GM23338 (cell line): Measurements from ENCODE around the gene MYL5. TPM values are rescaled to one million over a fixed set of nuclear protein-coding genes. Genes with fewer than 3 reads are reported as not detected.

Experiments used
- ATAC-seq: fragments of 200-7000 bp; cut with Tn5 transposase; 3 replicates; pipeline ENCODE4 v1.9.1; 2020
- DNase-seq: peaks from one replicate; pipeline ENCODE4 v3.0.0-alpha.2; 2015; ENCODE audit warnings: low spot score
- H2AFZ ChIP-seq: fragments of 200-600 bp; sonication (generic); 2 replicates; pipeline ENCODE4 v1.8.0; 2016; ENCODE audit warnings: antibody characterized with exemption, mild to moderate bottlenecking, moderate library complexity
- H3F3A ChIP-seq: fragments of 200-600 bp; sonication (generic); replicated peaks from 2 replicates; pipeline ENCODE4 v1.8.0; 2017; ENCODE audit warnings: antibody characterized with exemption, mixed run types, low read depth
- H3K27ac ChIP-seq: fragments of 200-600 bp; sonication (generic); 2 replicates; pipeline ENCODE4 v1.6.1; 2016; ENCODE audit warnings: low read depth
- H3K27me3 ChIP-seq: fragments of 200-600 bp; sonication (generic); 2 replicates; pipeline ENCODE4 v1.8.0; 2016; ENCODE audit warnings: mild to moderate bottlenecking, mixed run types, moderate library complexity; ENCODE audit not compliant: insufficient read depth
- H3K36me3 ChIP-seq: fragments of 200-600 bp; sonication (generic); 2 replicates; pipeline ENCODE4 v1.8.0; 2016; ENCODE audit warnings: mild to moderate bottlenecking; ENCODE audit not compliant: insufficient read depth
- H3K4me1 ChIP-seq: fragments of 200-600 bp; sonication (generic); 2 replicates; pipeline ENCODE4 v1.8.0; 2016; ENCODE audit warnings: mild to moderate bottlenecking, moderate library complexity; ENCODE audit not compliant: insufficient read depth
- H3K4me2 ChIP-seq: fragments of 200-600 bp; sonication (generic); 2 replicates; pipeline ENCODE4 v1.7.1; 2017; ENCODE audit warnings: mixed run types
- H3K4me3 ChIP-seq: fragments of 200-600 bp; sonication (generic); 2 replicates; pipeline ENCODE4 v1.6.1; 2016; ENCODE audit warnings: mixed run types
- H3K79me2 ChIP-seq: fragments of 200-600 bp; sonication (generic); replicated peaks from 2 replicates; pipeline ENCODE4 v1.8.0; 2017; ENCODE audit warnings: mild to moderate bottlenecking; ENCODE audit not compliant: insufficient read depth
- H3K9me2 ChIP-seq: fragments of 200-600 bp; sonication (generic); 2 replicates; pipeline ENCODE4 v1.8.0; 2017; ENCODE audit not compliant: insufficient read depth
- H4K20me1 ChIP-seq: fragments of 200-600 bp; sonication (generic); replicated peaks from 2 replicates; pipeline ENCODE4 v1.8.0; 2017; ENCODE audit warnings: mild to moderate bottlenecking; ENCODE audit not compliant: insufficient read depth
- H3K27ac Mint-ChIP-seq: 2 replicates; pipeline ENCODE4 v1.8.0; 2020; ENCODE audit warnings: inconsistent platforms, mild to moderate bottlenecking, moderate library complexity, mixed read lengths
- H3K27me3 Mint-ChIP-seq: 3 replicates; pipeline ENCODE4 v1.8.0; 2022; ENCODE audit warnings: low read depth, mild to moderate bottlenecking, moderate library complexity, mixed read lengths, inconsistent platforms; ENCODE audit not compliant: insufficient read depth, poor library complexity
- H3K36me3 Mint-ChIP-seq: 3 replicates; pipeline ENCODE4 v1.8.0; 2021; ENCODE audit warnings: low read depth, mild to moderate bottlenecking, inconsistent platforms, moderate library complexity, mixed read lengths
- H3K4me1 Mint-ChIP-seq: 3 replicates; pipeline ENCODE4 v1.8.0; 2020; ENCODE audit warnings: mild to moderate bottlenecking, inconsistent platforms, mixed read lengths
- H3K4me3 Mint-ChIP-seq: 3 replicates; pipeline ENCODE4 v1.8.0; 2021; ENCODE audit warnings: moderate library complexity, mild to moderate bottlenecking, inconsistent platforms, mixed read lengths
- H3K9me3 Mint-ChIP-seq: 3 replicates; pipeline ENCODE4 v1.8.0; 2020; ENCODE audit warnings: moderate library complexity, mild to moderate bottlenecking, inconsistent platforms, mixed read lengths
- CREB1 ChIP-seq: fragments of 250-450 bp; sonication (Bioruptor Pico); IDR thresholded peaks from 2 replicates; pipeline ENCODE4 v1.5.0; 2020; ENCODE audit warnings: low read depth, mild to moderate bottlenecking, moderate library complexity
- EZH2 ChIP-seq: fragments of 200-600 bp; sonication (generic); IDR thresholded peaks from one replicate; pipeline ENCODE4 v1.8.0; 2017; ENCODE audit warnings: antibody characterized with exemption, mild to moderate bottlenecking, low read depth; ENCODE audit not compliant: unreplicated experiment
- EZH2phosphoT487 ChIP-seq: fragments of 200-600 bp; sonication (generic); IDR thresholded peaks from one replicate; pipeline ENCODE4 v1.8.1; 2018; ENCODE audit warnings: antibody characterized with exemption; ENCODE audit not compliant: unreplicated experiment
- JUNB ChIP-seq: IDR thresholded peaks from one replicate; pipeline ENCODE4 v1.6.1; 2016; ENCODE audit warnings: antibody characterized with exemption; ENCODE audit not compliant: unreplicated experiment
- NANOG ChIP-seq: IDR thresholded peaks from 2 replicates; pipeline ENCODE4 v1.6.1; 2016; ENCODE audit warnings: antibody characterized with exemption, borderline replicate concordance
- POLR2AphosphoS5 ChIP-seq: IDR thresholded peaks from 2 replicates; pipeline ENCODE4 v1.6.1; 2016; ENCODE audit warnings: antibody characterized with exemption, low read depth
- STAT1 ChIP-seq: IDR thresholded peaks from one replicate; pipeline ENCODE4 v1.6.1; 2016; ENCODE audit warnings: antibody characterized with exemption; ENCODE audit not compliant: unreplicated experiment
- ZNF114 ChIP-seq: fragments of 250-450 bp; sonication (Bioruptor Pico); IDR thresholded peaks from 2 replicates; pipeline ENCODE4 v1.5.0; 2020; ENCODE audit warnings: mild to moderate bottlenecking, moderate library complexity
- ZNF331 ChIP-seq: fragments of 250-450 bp; sonication (Bioruptor Pico); IDR thresholded peaks from 2 replicates; pipeline ENCODE4 v1.5.0; 2020; ENCODE audit warnings: low read depth, mild to moderate bottlenecking, moderate library complexity
- long read RNA-seq: library from polyadenylated mRNA; unstranded; transcript quantifications from one replicate; pipeline ENCODE4 v2.0.0, GENCODE V29; 2020; ENCODE audit not compliant: unreplicated experiment
- polyA plus RNA-seq: library from polyadenylated mRNA; unstranded; fragments of >200 nt; fragmentation: Nextera tagmentation; extraction: Ambion mirVana; gene quantifications from 2 replicates; pipeline ENCODE4 v1.2.1, GENCODE V29; 2016
- total RNA-seq: library from RNA; depleted of rRNA; stranded (reverse); fragments of >200 nt; shearing (Covaris generic); gene quantifications from 2 replicates; pipeline ENCODE4 v1.2.3, GENCODE V29; 2014; rRNA removed
- TF ChIP-seq, protein P1 (sequence below), 2 experiments: fragments of 200-600 bp in 1 of 2; sonication (generic) in 1 of 2; conservative IDR thresholded peaks; 2 replicates each; pipeline versions ENCODE4 v1.5.1 to v1.6.1; 2016 to 2017; ENCODE audit warnings: antibody characterized with exemption in 2 of 2, low read depth in 2 of 2, mild to moderate bottlenecking in 2 of 2, moderate library complexity in 1 of 2
- TF ChIP-seq, protein P2 (sequence below): IDR thresholded peaks from 2 replicates; pipeline ENCODE4 v1.6.1; 2016; ENCODE audit warnings: antibody characterized with exemption
- TF ChIP-seq, protein P3 (sequence below): fragments of 250-450 bp; sonication (Bioruptor Pico); IDR thresholded peaks from 2 replicates; pipeline ENCODE4 v1.5.0; 2020; ENCODE audit warnings: mild to moderate bottlenecking, moderate library complexity

MYL5 gene, protein sequence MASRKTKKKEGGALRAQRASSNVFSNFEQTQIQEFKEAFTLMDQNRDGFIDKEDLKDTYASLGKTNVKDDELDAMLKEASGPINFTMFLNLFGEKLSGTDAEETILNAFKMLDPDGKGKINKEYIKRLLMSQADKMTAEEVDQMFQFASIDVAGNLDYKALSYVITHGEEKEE
- 2.2 and 4.4 TPM in 2 replicates for total RNA-seq
- 3.0 and 5.7 TPM in 2 replicates for polyA plus RNA-seq
- long read RNA-seq, partial matches to known transcripts: 1 of 1 reads
- long read RNA-seq, other reads (novel, unspliced or antisense): 0 of 1 reads

DNA sequence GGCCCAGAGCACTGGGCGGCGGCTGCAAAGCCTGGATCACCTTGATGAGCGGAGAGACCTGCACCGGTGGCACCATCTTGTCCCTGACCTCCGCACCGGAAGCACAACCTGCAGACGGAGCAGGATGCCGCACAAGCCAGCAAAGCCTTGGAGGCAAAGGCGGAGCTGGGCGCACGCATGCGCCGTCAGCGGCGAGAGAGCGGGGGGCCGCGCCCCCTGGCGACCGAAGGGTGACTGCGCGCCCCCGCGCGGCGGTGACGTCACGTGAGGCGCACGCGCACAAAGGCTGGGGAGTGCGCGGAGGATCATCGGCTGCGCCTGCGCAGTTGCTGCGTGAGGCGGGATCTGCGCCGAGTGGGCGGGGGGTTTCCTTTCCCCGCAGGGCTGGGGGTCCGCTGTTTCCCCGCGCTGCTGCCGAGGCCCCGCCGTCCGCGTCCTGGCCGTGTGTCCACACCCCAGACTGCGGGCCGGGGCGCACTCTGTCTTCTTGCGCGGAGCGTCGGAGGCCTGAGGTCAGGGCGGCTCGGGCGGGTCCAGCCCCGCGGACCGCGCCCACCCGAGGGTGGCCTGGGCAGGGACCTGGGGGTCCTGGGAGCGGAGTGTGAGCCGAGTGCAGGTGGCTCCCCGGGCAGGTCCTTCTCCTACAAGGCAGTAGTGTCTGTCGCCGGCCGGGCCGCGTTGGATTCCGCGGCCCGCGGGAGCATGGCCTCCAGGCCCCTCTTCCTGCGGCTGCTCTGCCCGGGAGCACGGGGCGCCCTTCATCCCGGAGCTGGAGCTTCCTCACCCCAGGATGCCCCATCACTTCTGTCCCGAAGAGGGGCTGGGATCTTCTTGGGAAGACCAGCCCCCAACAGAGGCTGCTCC is at the start of gene MYL5, which contains the start of gene ATP5ME:
TSS of gene MYL5 (plus strand) at position 371 of the 864 bp plus-strand sequence. CDS start 3,485 bp downstream, outside the sequence.
TSS of gene ATP5ME (minus strand) at position 105 of the 864 bp plus-strand sequence. CDS start at position 76, 29 bp downstream.
- Histone ChIP-seq H3K27ac (peak within 1 kb of the TSS; percentile 81), H4K20me1 (no peaks in the 10 kb centered on the region; the same call in 1 of the 2 replicates), H3K4me3 (peak within 1 kb of the TSS; percentile 96), H3K27me3 (no peaks in the 10 kb centered on the region), H3F3A (peaks cover 13% of the 10 kb centered on the region), H3K36me3 (peaks cover 20% of the 10 kb centered on the region), H3K4me2 (peak within 1 kb of the TSS; percentile 94), H3K79me2 (peaks cover 12% of the 10 kb centered on the region), H3K9me2 (no peaks in the 10 kb centered on the region), H3K4me1 (peaks cover 6% of the 10 kb centered on the region), H2AFZ (no peak within 1 kb of the TSS)
- Mint-ChIP-seq H3K9me3 (peaks cover 3% of the 10 kb centered on the region; the same call in 1 of the 3 replicates), H3K4me1 (peaks cover 6% of the 10 kb centered on the region), H3K27ac (peak within 1 kb of the TSS; percentile 97), H3K4me3 (peak within 1 kb of the TSS; percentile 93), H3K27me3 (peaks cover 19% of the 10 kb centered on the region), H3K36me3 (peaks cover 33% of the 10 kb centered on the region)
- peak; percentile 86 for ATAC-seq
- peak; percentile 96 for DNase-seq
- TF ChIP-seq, protein P1, sequence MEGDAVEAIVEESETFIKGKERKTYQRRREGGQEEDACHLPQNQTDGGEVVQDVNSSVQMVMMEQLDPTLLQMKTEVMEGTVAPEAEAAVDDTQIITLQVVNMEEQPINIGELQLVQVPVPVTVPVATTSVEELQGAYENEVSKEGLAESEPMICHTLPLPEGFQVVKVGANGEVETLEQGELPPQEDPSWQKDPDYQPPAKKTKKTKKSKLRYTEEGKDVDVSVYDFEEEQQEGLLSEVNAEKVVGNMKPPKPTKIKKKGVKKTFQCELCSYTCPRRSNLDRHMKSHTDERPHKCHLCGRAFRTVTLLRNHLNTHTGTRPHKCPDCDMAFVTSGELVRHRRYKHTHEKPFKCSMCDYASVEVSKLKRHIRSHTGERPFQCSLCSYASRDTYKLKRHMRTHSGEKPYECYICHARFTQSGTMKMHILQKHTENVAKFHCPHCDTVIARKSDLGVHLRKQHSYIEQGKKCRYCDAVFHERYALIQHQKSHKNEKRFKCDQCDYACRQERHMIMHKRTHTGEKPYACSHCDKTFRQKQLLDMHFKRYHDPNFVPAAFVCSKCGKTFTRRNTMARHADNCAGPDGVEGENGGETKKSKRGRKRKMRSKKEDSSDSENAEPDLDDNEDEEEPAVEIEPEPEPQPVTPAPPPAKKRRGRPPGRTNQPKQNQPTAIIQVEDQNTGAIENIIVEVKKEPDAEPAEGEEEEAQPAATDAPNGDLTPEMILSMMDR (conservative IDR thresholded peaks at IDR 0.05; ENCODE audit: low read depth in 2 of 2): peak; percentile 74 to 96
- TF ChIP-seq ZNF114: no peak
- peak; percentile 99 for TF ChIP-seq CREB1
- TF ChIP-seq, protein P2, sequence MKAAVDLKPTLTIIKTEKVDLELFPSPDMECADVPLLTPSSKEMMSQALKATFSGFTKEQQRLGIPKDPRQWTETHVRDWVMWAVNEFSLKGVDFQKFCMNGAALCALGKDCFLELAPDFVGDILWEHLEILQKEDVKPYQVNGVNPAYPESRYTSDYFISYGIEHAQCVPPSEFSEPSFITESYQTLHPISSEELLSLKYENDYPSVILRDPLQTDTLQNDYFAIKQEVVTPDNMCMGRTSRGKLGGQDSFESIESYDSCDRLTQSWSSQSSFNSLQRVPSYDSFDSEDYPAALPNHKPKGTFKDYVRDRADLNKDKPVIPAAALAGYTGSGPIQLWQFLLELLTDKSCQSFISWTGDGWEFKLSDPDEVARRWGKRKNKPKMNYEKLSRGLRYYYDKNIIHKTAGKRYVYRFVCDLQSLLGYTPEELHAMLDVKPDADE: peak; percentile 83
- no peak for TF ChIP-seq STAT1
- no peak for TF ChIP-seq NANOG
- peak; percentile 90 for TF ChIP-seq POLR2AphosphoS5
- TF ChIP-seq ZNF331 (CRISPR knock-in tag): no peak
- no peak for TF ChIP-seq JUNB
- TF ChIP-seq EZH2: no peak
- TF ChIP-seq, protein P3, sequence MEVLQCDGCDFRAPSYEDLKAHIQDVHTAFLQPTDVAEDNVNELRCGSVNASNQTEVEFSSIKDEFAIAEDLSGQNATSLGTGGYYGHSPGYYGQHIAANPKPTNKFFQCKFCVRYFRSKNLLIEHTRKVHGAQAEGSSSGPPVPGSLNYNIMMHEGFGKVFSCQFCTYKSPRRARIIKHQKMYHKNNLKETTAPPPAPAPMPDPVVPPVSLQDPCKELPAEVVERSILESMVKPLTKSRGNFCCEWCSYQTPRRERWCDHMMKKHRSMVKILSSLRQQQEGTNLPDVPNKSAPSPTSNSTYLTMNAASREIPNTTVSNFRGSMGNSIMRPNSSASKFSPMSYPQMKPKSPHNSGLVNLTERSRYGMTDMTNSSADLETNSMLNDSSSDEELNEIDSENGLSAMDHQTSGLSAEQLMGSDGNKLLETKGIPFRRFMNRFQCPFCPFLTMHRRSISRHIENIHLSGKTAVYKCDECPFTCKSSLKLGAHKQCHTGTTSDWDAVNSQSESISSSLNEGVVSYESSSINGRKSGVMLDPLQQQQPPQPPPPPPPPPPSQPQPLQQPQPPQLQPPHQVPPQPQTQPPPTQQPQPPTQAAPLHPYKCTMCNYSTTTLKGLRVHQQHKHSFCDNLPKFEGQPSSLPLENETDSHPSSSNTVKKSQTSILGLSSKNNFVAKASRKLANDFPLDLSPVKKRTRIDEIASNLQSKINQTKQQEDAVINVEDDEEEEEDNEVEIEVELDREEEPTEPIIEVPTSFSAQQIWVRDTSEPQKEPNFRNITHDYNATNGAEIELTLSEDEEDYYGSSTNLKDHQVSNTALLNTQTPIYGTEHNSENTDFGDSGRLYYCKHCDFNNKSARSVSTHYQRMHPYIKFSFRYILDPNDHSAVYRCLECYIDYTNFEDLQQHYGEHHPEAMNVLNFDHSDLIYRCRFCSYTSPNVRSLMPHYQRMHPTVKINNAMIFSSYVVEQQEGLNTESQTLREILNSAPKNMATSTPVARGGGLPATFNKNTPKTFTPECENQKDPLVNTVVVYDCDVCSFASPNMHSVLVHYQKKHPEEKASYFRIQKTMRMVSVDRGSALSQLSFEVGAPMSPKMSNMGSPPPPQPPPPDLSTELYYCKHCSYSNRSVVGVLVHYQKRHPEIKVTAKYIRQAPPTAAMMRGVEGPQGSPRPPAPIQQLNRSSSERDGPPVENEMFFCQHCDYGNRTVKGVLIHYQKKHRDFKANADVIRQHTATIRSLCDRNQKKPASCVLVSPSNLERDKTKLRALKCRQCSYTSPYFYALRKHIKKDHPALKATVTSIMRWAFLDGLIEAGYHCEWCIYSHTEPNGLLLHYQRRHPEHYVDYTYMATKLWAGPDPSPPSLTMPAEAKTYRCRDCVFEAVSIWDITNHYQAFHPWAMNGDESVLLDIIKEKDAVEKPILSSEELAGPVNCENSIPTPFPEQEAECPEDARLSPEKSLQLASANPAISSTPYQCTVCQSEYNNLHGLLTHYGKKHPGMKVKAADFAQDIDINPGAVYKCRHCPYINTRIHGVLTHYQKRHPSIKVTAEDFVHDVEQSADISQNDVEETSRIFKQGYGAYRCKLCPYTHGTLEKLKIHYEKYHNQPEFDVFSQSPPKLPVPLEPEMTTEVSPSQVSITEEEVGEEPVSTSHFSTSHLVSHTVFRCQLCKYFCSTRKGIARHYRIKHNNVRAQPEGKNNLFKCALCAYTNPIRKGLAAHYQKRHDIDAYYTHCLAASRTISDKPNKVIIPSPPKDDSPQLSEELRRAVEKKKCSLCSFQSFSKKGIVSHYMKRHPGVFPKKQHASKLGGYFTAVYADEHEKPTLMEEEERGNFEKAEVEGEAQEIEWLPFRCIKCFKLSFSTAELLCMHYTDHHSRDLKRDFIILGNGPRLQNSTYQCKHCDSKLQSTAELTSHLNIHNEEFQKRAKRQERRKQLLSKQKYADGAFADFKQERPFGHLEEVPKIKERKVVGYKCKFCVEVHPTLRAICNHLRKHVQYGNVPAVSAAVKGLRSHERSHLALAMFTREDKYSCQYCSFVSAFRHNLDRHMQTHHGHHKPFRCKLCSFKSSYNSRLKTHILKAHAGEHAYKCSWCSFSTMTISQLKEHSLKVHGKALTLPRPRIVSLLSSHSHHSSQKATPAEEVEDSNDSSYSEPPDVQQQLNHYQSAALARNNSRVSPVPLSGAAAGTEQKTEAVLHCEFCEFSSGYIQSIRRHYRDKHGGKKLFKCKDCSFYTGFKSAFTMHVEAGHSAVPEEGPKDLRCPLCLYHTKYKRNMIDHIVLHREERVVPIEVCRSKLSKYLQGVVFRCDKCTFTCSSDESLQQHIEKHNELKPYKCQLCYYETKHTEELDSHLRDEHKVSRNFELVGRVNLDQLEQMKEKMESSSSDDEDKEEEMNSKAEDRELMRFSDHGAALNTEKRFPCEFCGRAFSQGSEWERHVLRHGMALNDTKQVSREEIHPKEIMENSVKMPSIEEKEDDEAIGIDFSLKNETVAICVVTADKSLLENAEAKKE: no peak
- TF ChIP-seq EZH2phosphoT487: no peak
